Measurements from ENCODE around the gene RAB40A.

DNA sequence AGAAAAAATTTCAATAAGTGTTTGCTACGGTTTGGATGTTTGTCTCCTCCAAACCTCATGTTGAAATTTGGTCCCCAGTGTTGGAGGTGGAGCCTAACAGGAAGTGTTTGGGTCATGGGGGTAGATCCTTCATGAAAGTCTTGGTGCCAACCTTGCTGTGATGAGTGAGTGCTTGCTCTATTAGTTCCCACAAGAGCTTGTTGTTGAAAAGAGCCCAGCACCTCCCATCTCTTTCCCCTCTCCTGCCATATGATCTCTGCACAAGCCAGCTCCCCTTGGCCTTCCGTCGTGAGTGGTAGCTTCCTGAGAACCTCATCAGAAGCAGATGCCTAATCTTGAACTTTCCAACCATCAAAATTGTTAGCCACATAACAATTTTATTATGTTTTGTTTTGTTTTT lies 10.3 kb upstream of the RAB40A start:
- TF ChIP-seq POLR2A (IDR thresholded peaks at IDR 0.05; ENCODE audit: low read length) (no peak), GATA1 (IDR thresholded peaks at IDR 0.05; ENCODE audit: low read depth, low read length) (no peak)
